CD14-positive monocyte (primary cell): ENCODE data around the gene LDLRAD2. TPM values are rescaled to one million over a fixed set of nuclear protein-coding genes. Genes with fewer than 3 reads are reported as not detected.

Experiments
- DNase-seq, 3 donors: peaks; one replicate each; pipeline ENCODE4 v3.0.0-alpha.2; 2011 to 2022
- H2AFZ ChIP-seq: 2 replicates; pipeline ENCODE4 v1.6.0; 2012; ENCODE audit warnings: mild to moderate bottlenecking, low read depth, low read length, inconsistent platforms; ENCODE audit not compliant: insufficient read depth, poor library complexity, severe bottlenecking
- H3K27ac ChIP-seq, 2 donors: 1 replicate in 1 of 2; 2 replicates in 1 of 2; pipeline ENCODE4 v1.5.1; 2012 to 2013; ENCODE audit warnings: low read length in 2 of 2, control low read depth in 1 of 2, inconsistent platforms in 1 of 2, low read depth in 1 of 2, mild to moderate bottlenecking in 1 of 2
- H3K27me3 ChIP-seq, 2 donors: one replicate each; pipeline versions ENCODE4 v1.6.0 to v1.6.1; 2011 to 2013; ENCODE audit warnings: low read length in 2 of 2; ENCODE audit not compliant: control insufficient read depth in 2 of 2, insufficient read depth in 2 of 2
- H3K36me3 ChIP-seq, 2 donors: replicated peaks in 1 of 2; 1 replicate in 1 of 2; 2 replicates in 1 of 2; pipeline versions ENCODE4 v1.5.1 to v1.6.1; 2012 to 2013; ENCODE audit warnings: low read length in 2 of 2, control low read depth in 1 of 2, inconsistent platforms in 1 of 2, mild to moderate bottlenecking in 1 of 2; ENCODE audit not compliant: insufficient read depth in 2 of 2, control insufficient read depth in 1 of 2
- H3K4me1 ChIP-seq, 2 donors: 1 replicate in 1 of 2; 2 replicates in 1 of 2; pipeline versions ENCODE4 v1.5.1 to v1.6.1; 2012 to 2013; ENCODE audit warnings: low read length in 2 of 2, control low read depth in 1 of 2, inconsistent platforms in 1 of 2, mild to moderate bottlenecking in 1 of 2, moderate library complexity in 1 of 2; ENCODE audit not compliant: insufficient read depth in 2 of 2, control insufficient read depth in 1 of 2
- H3K4me2 ChIP-seq: replicated peaks from 2 replicates; pipeline ENCODE3; 2012; ENCODE audit warnings: low read length, moderate library complexity, mild to moderate bottlenecking; ENCODE audit not compliant: poor library complexity, severe bottlenecking; ENCODE audit errors: extremely low read depth
- H3K4me3 ChIP-seq, 3 experiments: fragments of 200-600 bp in 1 of 3; sonication (generic) in 1 of 3; replicated peaks in 1 of 3; 1 replicate in 2 of 3; 2 replicates in 1 of 3; pipeline ENCODE4 v1.5.1; 2011 to 2013; ENCODE audit warnings: low read length in 3 of 3, mild to moderate bottlenecking in 3 of 3, control low read depth in 2 of 3, low read depth in 2 of 3, inconsistent platforms in 1 of 3, moderate library complexity in 1 of 3
- H3K79me2 ChIP-seq: 2 replicates; pipeline ENCODE4 v1.6.0; 2012; ENCODE audit warnings: mild to moderate bottlenecking, control low read depth, inconsistent platforms, low read length, moderate library complexity; ENCODE audit not compliant: insufficient read depth
- H3K9ac ChIP-seq: 2 replicates; pipeline ENCODE4 v1.6.0; 2017; ENCODE audit warnings: low read length, mild to moderate bottlenecking; ENCODE audit not compliant: insufficient read depth, poor library complexity, severe bottlenecking
- H3K9me3 ChIP-seq, 2 donors: replicated peaks in 1 of 2; 1 replicate in 1 of 2; 2 replicates in 1 of 2; pipeline versions ENCODE4 v1.5.1 to v1.6.1; 2012 to 2013; ENCODE audit warnings: low read length in 2 of 2, control low read depth in 1 of 2; ENCODE audit not compliant: control insufficient read depth in 1 of 2, insufficient read depth in 1 of 2
- H4K20me1 ChIP-seq: 2 replicates; pipeline ENCODE4 v1.6.0; 2012; ENCODE audit warnings: mild to moderate bottlenecking, low read length, control low read depth, moderate library complexity; ENCODE audit not compliant: insufficient read depth
- H3K27ac Mint-ChIP-seq, 7 donors: one replicate each; pipeline ENCODE4 v1.8.0; 2020; ENCODE audit warnings: mild to moderate bottlenecking in 7 of 7, mixed read lengths in 7 of 7, moderate library complexity in 6 of 7, inconsistent platforms in 2 of 7
- H3K27me3 Mint-ChIP-seq, 3 donors: one replicate each; pipeline ENCODE4 v1.8.0; 2021 to 2022; ENCODE audit warnings: low read depth in 3 of 3, mild to moderate bottlenecking in 3 of 3, mixed read lengths in 3 of 3, moderate library complexity in 3 of 3, inconsistent platforms in 1 of 3
- H3K36me3 Mint-ChIP-seq, 2 donors: one replicate each; pipeline ENCODE4 v1.8.0; 2020; ENCODE audit warnings: mixed read lengths in 2 of 2, inconsistent platforms in 1 of 2, mild to moderate bottlenecking in 1 of 2
- H3K4me1 Mint-ChIP-seq: one replicate; pipeline ENCODE4 v1.8.0; 2020; ENCODE audit warnings: mild to moderate bottlenecking, mixed read lengths
- H3K4me3 Mint-ChIP-seq, 2 donors: one replicate each; pipeline ENCODE4 v1.8.0; 2020; ENCODE audit warnings: mild to moderate bottlenecking in 2 of 2, mixed read lengths in 2 of 2, moderate library complexity in 1 of 2
- H3K9me3 Mint-ChIP-seq, 7 donors: one replicate each; pipeline ENCODE4 v1.8.0; 2020 to 2022; ENCODE audit warnings: mixed read lengths in 7 of 7, mild to moderate bottlenecking in 6 of 7, moderate library complexity in 6 of 7, inconsistent platforms in 2 of 7
- WGBS: methylation state at CpG from one replicate; pipeline ENCODE4 v1.1.5; 2013; ENCODE audit warnings: missing lambda C conversion rate; ENCODE audit not compliant: insufficient coverage; 5-methylcytosine and 5-hydroxymethylcytosine counted together
- intact Hi-C, 2 donors: fragments of 100-400 bp; cut with micrococcal nuclease; formaldehyde crosslinking; loops; one replicate each; pipeline versions ENCODE4 v1.15.0 to v1.15.1; 2023
- polyA plus RNA-seq, 3 donors: library from polyadenylated mRNA; depleted of rRNA in 1 of 3; unstranded in 2 of 3; stranded (reverse) in 1 of 3; fragments of 300-500 nt in 2 of 3; fragments of >200 nt in 1 of 3; fragmentation: Illumina TruSeq in 2 of 3; gene quantifications; 1 replicate in 2 of 3; 2 replicates in 1 of 3; pipeline ENCODE4 v1.2.3, GENCODE V29; 2012 to 2021
- TF ChIP-seq, protein P1 (sequence below): fragments of 200-600 bp; IDR thresholded peaks from one replicate; pipeline ENCODE4 v1.8.0; 2022; ENCODE audit warnings: antibody characterized with exemption, mild to moderate bottlenecking

LDLRAD2 gene
- polyA plus RNA-seq, 3 donors = 0.63 TPM; not detected in 2

DNA sequence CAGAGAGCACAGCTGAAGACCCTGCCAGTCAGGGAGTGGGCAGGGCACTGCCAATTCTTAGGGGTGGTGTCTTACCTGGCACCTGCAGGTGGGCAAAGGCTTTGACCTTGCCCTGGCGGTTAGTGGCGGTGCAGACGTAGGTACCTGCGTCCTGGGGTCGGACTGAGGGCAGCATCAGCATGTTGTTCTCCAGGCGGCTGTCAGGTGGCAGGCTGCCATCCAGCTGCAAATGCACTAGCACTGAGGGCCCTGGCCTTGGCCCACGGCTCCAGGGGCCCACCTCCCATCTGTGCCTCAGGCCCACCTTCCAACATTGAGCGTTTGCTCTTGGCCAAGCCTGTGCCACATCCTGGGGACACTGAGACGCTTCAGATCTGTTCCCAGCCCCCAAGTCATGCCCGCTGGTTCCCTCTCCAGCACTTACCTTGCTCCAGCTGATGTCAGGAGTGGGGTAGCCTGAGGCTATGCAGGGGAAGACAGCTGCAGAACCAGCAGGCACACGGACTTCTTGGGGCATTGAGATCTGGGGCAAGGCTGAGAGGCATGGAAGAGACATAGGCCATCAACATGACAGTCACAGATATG lies 21.4 kb downstream of the LDLRAD2 start:
- TF ChIP-seq, protein P1, sequence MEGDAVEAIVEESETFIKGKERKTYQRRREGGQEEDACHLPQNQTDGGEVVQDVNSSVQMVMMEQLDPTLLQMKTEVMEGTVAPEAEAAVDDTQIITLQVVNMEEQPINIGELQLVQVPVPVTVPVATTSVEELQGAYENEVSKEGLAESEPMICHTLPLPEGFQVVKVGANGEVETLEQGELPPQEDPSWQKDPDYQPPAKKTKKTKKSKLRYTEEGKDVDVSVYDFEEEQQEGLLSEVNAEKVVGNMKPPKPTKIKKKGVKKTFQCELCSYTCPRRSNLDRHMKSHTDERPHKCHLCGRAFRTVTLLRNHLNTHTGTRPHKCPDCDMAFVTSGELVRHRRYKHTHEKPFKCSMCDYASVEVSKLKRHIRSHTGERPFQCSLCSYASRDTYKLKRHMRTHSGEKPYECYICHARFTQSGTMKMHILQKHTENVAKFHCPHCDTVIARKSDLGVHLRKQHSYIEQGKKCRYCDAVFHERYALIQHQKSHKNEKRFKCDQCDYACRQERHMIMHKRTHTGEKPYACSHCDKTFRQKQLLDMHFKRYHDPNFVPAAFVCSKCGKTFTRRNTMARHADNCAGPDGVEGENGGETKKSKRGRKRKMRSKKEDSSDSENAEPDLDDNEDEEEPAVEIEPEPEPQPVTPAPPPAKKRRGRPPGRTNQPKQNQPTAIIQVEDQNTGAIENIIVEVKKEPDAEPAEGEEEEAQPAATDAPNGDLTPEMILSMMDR = no peak
- Histone ChIP-seq H3K4me2 (no peak overlapping the region), H2AFZ (no peak overlapping the region), H3K27ac (no peak overlapping the region), H3K4me3 (no peak overlapping the region), H3K4me1 (no peaks in the 10 kb centered on the region), H3K9me3 (peaks cover 7 to 22% of the 10 kb centered on the region in 2 donors), H3K79me2 (no peaks in the 10 kb centered on the region), H3K36me3 (no peaks in the 10 kb centered on the region), H3K9ac (no peak overlapping the region), H3K27me3 (no peaks in the 10 kb centered on the region), H4K20me1 (no peaks in the 10 kb centered on the region)
- Mint-ChIP-seq H3K36me3 (peaks cover 1 to 9% of the 10 kb centered on the region in 2 donors), H3K27me3 (peaks cover 0 to 5% (median 1%) of the 10 kb centered on the region in 3 donors), H3K4me3 (no peak overlapping the region), H3K9me3 (peaks cover 10 to 25% (median 20%) of the 10 kb centered on the region in 7 donors), H3K4me1 (no peaks in the 10 kb centered on the region), H3K27ac (no peak overlapping the region)
- intact Hi-C loops = no loop called here
- DNase-seq = no peak
- WGBS = 90% methylated on average over 10 of the region's 11 CpGs

DNA sequence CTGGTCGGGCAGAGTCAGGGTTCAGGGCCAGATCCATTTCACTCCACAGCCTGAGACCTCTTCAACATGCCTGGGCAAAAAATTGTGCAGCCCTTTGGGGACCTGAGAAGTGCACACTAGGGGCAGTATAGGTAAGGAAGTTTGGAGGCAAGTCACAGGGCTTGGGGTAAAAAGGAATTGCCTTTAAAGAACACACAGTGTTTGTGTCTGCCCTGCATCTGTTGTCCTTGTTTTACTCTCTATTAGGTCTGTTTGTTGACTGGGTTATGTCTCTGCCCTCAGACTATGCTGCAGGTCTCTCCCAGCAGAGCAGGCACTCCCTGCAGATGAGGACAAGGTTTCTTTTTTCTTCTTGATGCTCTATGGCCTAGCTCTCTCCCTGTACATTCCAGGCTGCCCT lies 22.0 kb downstream of the LDLRAD2 start:
- no peaks in the 10 kb centered on the region for H3K36me3 ChIP-seq
- H3K27ac ChIP-seq = no peak overlapping the region
- no peaks in the 10 kb centered on the region for H4K20me1 ChIP-seq
- H3K4me1 ChIP-seq = no peaks in the 10 kb centered on the region
- WGBS = no CpG with 5 or more reads among the region's 1 CpG
- H3K9me3 ChIP-seq = peaks cover 7 to 22% of the 10 kb centered on the region in 2 donors
- Mint-ChIP-seq H3K4me1 (no peaks in the 10 kb centered on the region), H3K36me3 (peaks cover 1 to 9% of the 10 kb centered on the region in 2 donors), H3K9me3 (peaks cover 10 to 25% (median 20%) of the 10 kb centered on the region in 7 donors), H3K4me3 (no peak overlapping the region), H3K27me3 (peaks cover 0 to 5% (median 1%) of the 10 kb centered on the region in 3 donors), H3K27ac (no peak overlapping the region)
- H3K4me3 ChIP-seq = no peak overlapping the region
- H3K9ac ChIP-seq = no peak overlapping the region
- H2AFZ ChIP-seq = no peak overlapping the region
- intact Hi-C loops = no loop called here
- H3K27me3 ChIP-seq = no peaks in the 10 kb centered on the region
- TF ChIP-seq, protein P1 = no peak
- no peaks in the 10 kb centered on the region for H3K79me2 ChIP-seq
- no peak for DNase-seq
- no peak overlapping the region for H3K4me2 ChIP-seq
